Heart right ventricle (tissue), 16 donors: Measurements from ENCODE around the gene MXRA7. TPM values are rescaled to one million over a fixed set of nuclear protein-coding genes. Genes with fewer than 3 reads are reported as not detected.
"Not testable (repeated sequence)": the region's sequence is repeated elsewhere in the genome, so short reads cannot be mapped to it uniquely, and the experiment has no call there.

ENCODE experiments used
- ATAC-seq, 8 donors: fragments of 200-7000 bp; cut with Tn5 transposase; one replicate each; pipeline ENCODE4 v1.9.1; 2020; ENCODE audit warnings: mild to moderate bottlenecking in 8 of 8, moderate library complexity in 8 of 8, moderate number of reproducible peaks in 1 of 8
- DNase-seq, 2 donors: peaks; one replicate each; pipeline ENCODE4 v3.0.0-alpha.2; 2020
- H3K27ac ChIP-seq, 10 donors: fragments of 200-600 bp; sonication (generic) in 2 of 10; one replicate each; pipeline versions ENCODE4 v1.5.0 to v1.8.0; 2020 to 2022; ENCODE audit warnings: mild to moderate bottlenecking in 3 of 10
- H3K27me3 ChIP-seq, 7 donors: fragments of 200-600 bp; one replicate each; pipeline ENCODE4 v1.8.0; 2021 to 2022; ENCODE audit warnings: mild to moderate bottlenecking in 2 of 7
- H3K36me3 ChIP-seq, 9 donors: fragments of 200-600 bp; sonication (generic) in 1 of 9; one replicate each; pipeline versions ENCODE4 v1.5.0 to v1.8.0; 2020 to 2022; ENCODE audit warnings: mild to moderate bottlenecking in 2 of 9
- H3K4me1 ChIP-seq, 9 donors: fragments of 200-600 bp; sonication (generic) in 1 of 9; one replicate each; pipeline versions ENCODE4 v1.5.0 to v1.8.0; 2020 to 2022; ENCODE audit warnings: mild to moderate bottlenecking in 4 of 9
- H3K4me3 ChIP-seq, 10 donors: fragments of 200-600 bp; sonication (generic) in 2 of 10; one replicate each; pipeline versions ENCODE4 v1.5.0 to v1.8.0; 2020 to 2022; ENCODE audit warnings: mild to moderate bottlenecking in 7 of 10, moderate library complexity in 2 of 10
- H3K9me3 ChIP-seq, 11 donors: fragments of 200-600 bp in 10 of 11; sonication (generic) in 2 of 11; one replicate each; pipeline versions ENCODE4 v1.5.0 to v1.8.0; 2013 to 2022; ENCODE audit warnings: mild to moderate bottlenecking in 2 of 11, control low read depth in 1 of 11, moderate library complexity in 1 of 11
- CTCF ChIP-seq, 9 donors: fragments of 200-600 bp; sonication (generic) in 2 of 9; IDR thresholded peaks; one replicate each; pipeline versions ENCODE4 v1.5.0 to v1.8.0; 2021 to 2022; ENCODE audit warnings: antibody characterized with exemption in 9 of 9, mild to moderate bottlenecking in 5 of 9, moderate library complexity in 1 of 9
- WGBS, 2 donors: extraction: QIAGEN DNeasy Blood & Tissue Kit; methylation state at CpG; one replicate each; pipeline ENCODE4 v1.1.7; 2013; ENCODE audit warnings: inconsistent platforms in 1 of 2; 5-methylcytosine and 5-hydroxymethylcytosine counted together
- intact Hi-C, 10 donors: fragments of 100-400 bp; cut with DNase I; formaldehyde crosslinking; loops; one replicate each; pipeline versions ENCODE4 v1.11.1 to v1.14.2; 2022
- polyA plus RNA-seq, 2 donors: library from polyadenylated mRNA; stranded (reverse); fragments of 200-250 nt; gene quantifications; one replicate each; pipeline ENCODE4 v1.2.3, GENCODE V29; 2013
- total RNA-seq, 10 donors: library from RNA; stranded (reverse); fragmentation: NEBNext Ultra II Directional in 3 of 10; extraction: Animal tissue kit (Norgen Biotek cat#: 25700) in 3 of 10; gene quantifications; one replicate each; pipeline versions ENCODE4 v1.2.1 to v1.2.4, GENCODE V29; 2021 to 2023
- donor health status: Arrhythmogenic right ventricular cardiomyopathy.
- donor health status: ischemic (EF 13 %, LVEDD 7.1; RV severe dilation, severe dysfunction).
- donor health status: healthy with polysubstance abuse.
- donor health status: DM: no; HTN: yes; CAD: no.
- donor health status: DM: no; HTN: no; CAD: no.
- donor health status: ischemic (EF 25% LVEDD 6.9; RV normal size, moderate dysfunction).
- donor health status: ischemic (EF 25% LVEDD 5.7; RV mildly dilated, moderate dysfunction).
- donor health status: healthy.
- donor health status: DM: yes; HTN: yes; CAD: no.
- donor health status: Ischemic cardiomyopathy.
- donor health status: ischemic (EF 35%, LVEDD 5.7; RV mildly dilated, moderate dysfunction).
- donor health status: nonischemic (EF 11% LVEDD 7.7; RV severe dilation, severe dysfunction).
- donor health status: DM: yes; HTN: yes; CAD: no.
- donor health status: PGD.
- donor health status: ischemic (EF 29% LVEDD 5.4; RV normal size, mild dysfunction).
- donor health status: nonischemic (EF 23%, LVEDD 6.1; RV moderate dilation, normal function).

The MXRA7 gene
- total and polyA plus RNA-seq, 12 donors: 121 to 586 (median 413) TPM

GRCh38 chr17:76714336-76714735 is 3.6 kb upstream of the MXRA7 start:
- Histone ChIP-seq H3K9me3 (no peaks in the 10 kb centered on the region), H3K36me3 (peaks cover 0 to 67% (median 30%) of the 10 kb centered on the region in 9 donors), H3K4me1 (peaks cover 20 to 71% (median 50%) of the 10 kb centered on the region in 9 donors), H3K27ac (peak overlapping the region in 6 of 10 donors; percentile 31 to 87 (median 65)), H3K27me3 (no peaks in the 10 kb centered on the region), H3K4me3 (no peak overlapping the region)
- WGBS, 2 donors: 67 to 69% methylated on average over 5 of the region's 5 CpGs
- DNase-seq (no peak), ATAC-seq (no peak)
- intact Hi-C loops: loop anchor here in 8 of 10 donors (2.0 to 10.0 kb wide), 7 partner anchors 34 to 160 kb away; no protein-coding TSS in a partner anchor
- no peak for TF ChIP-seq CTCF (IDR thresholded peaks at IDR 0.05)

- H3K4me1 ChIP-seq: peaks cover 21 to 77% (median 56%) of the 10 kb centered on the region in 9 donors
- no peak for TF ChIP-seq CTCF (IDR thresholded peaks at IDR 0.05)
- DNase-seq (no peak), ATAC-seq (no peak)
- 74 to 84% methylated on average over 7 of the region's 7 CpGs for WGBS, 2 donors
- H3K9me3 ChIP-seq: no peaks in the 10 kb centered on the region
- H3K27ac ChIP-seq: peak overlapping the region in 2 of 10 donors; percentile 31 to 86
- H3K36me3 ChIP-seq: peaks cover 0 to 61% (median 24%) of the 10 kb centered on the region in 9 donors
- no peaks in the 10 kb centered on the region for H3K27me3 ChIP-seq
- H3K4me3 ChIP-seq: no peak overlapping the region
- intact Hi-C loops: loop anchor here in 8 of 10 donors (2.0 to 10.0 kb wide), 7 partner anchors 33 to 159 kb away; no protein-coding TSS in a partner anchor
Measured at GRCh38 chr17:76713765-76714164, 3.0 kb upstream of the MXRA7 start.

- H3K9me3 ChIP-seq, DNase-seq, H3K27me3 ChIP-seq, ATAC-seq, H3K4me3 ChIP-seq: not testable (repeated sequence)
- Histone ChIP-seq H3K4me1 (peaks cover 24 to 88% (median 70%) of the 10 kb centered on the region in 9 donors), H3K36me3 (peaks cover 0 to 49% (median 11%) of the 10 kb centered on the region in 9 donors), H3K27ac (peak overlapping the region in 5 of 10 donors; percentile 75 to 94 (median 89))
- intact Hi-C loops: loop anchor here in 7 of 10 donors (5.0 to 10.0 kb wide), 4 partner anchors 35 to 158 kb away; no protein-coding TSS in a partner anchor
- 55 to 62% methylated on average over 7 of the region's 7 CpGs for WGBS, 2 donors
Measured at GRCh38 chr17:76712321-76712720, 1.6 kb upstream of the MXRA7 start.

GRCh38 chr17:76709951-76710862 is 558 bp downstream of the MXRA7 start:
- DNase-seq, H3K9me3 ChIP-seq, H3K27me3 ChIP-seq: not testable (repeated sequence)
- WGBS, 2 donors: 2% methylated on average over 29 to 48 of the region's 79 CpGs
- ATAC-seq: peak in 4 of 8 donors; percentile 10 to 37 (median 26)
- H3K36me3 ChIP-seq: peaks cover 0 to 42% (median 6%) of the 10 kb centered on the region in 9 donors
- H3K4me3 ChIP-seq: peak overlapping the region; percentile 59 to 85 (median 79)
- intact Hi-C loops: loop anchor here in 7 of 10 donors (2.0 to 10.0 kb wide), 6 partner anchors 21 to 155 kb away; no protein-coding TSS in a partner anchor
- peaks cover 8 to 84% (median 62%) of the 10 kb centered on the region in 9 donors for H3K4me1 ChIP-seq
- H3K27ac ChIP-seq: peak overlapping the region; percentile 89 to 98 (median 94)
